SU-DHL-6 (cell line): Measurements from ENCODE around the gene NAT16.

Source experiments
- H2AFZ ChIP-seq: fragments of 200-600 bp; sonication (generic); 2 replicates; pipeline ENCODE4 v1.6.1; 2014; ENCODE audit warnings: low read depth, mild to moderate bottlenecking, moderate library complexity, mixed read lengths, antibody characterized with exemption, low read length; ENCODE audit not compliant: severe bottlenecking
- H3F3A ChIP-seq: fragments of 200-600 bp; shearing (Covaris generic); 2 replicates; pipeline ENCODE4 v1.6.0; 2016; ENCODE audit warnings: antibody characterized with exemption, mild to moderate bottlenecking; ENCODE audit not compliant: insufficient read depth
- H3K27ac ChIP-seq: fragments of 200-600 bp; sonication (generic); 2 replicates; pipeline ENCODE4 v1.5.1; 2016; ENCODE audit warnings: low read depth, mild to moderate bottlenecking, low read length, moderate library complexity, mixed read lengths
- H3K27me3 ChIP-seq: fragments of 200-600 bp; sonication (generic), shearing (Covaris generic); 2 replicates; pipeline ENCODE4 v1.6.0; 2014; ENCODE audit warnings: mild to moderate bottlenecking, low read length
- H3K36me3 ChIP-seq: fragments of 200-600 bp; sonication (generic); 2 replicates; pipeline ENCODE4 v1.6.1; 2014; ENCODE audit warnings: mild to moderate bottlenecking, low read length, mixed read lengths
- H3K4me2 ChIP-seq: fragments of 300-600, 200-600 bp; shearing (Covaris generic), sonication (generic); 2 replicates; pipeline ENCODE4 v1.6.0; 2014; ENCODE audit warnings: low read length, low read depth, mild to moderate bottlenecking; ENCODE audit not compliant: poor library complexity, severe bottlenecking
- H3K4me3 ChIP-seq: fragments of 200-600 bp; sonication (generic); 2 replicates; pipeline ENCODE4 v1.5.1; 2014; ENCODE audit warnings: antibody characterized with exemption, low read length, mild to moderate bottlenecking, mixed read lengths; ENCODE audit not compliant: insufficient read depth, poor library complexity, severe bottlenecking
- H3K79me2 ChIP-seq: fragments of 200-600 bp; sonication (generic); 2 replicates; pipeline ENCODE4 v1.6.1; 2014; ENCODE audit warnings: mild to moderate bottlenecking, low read length, moderate library complexity; ENCODE audit not compliant: insufficient read depth
- H3K9ac ChIP-seq: fragments of 200-600 bp; sonication (generic); 2 replicates; pipeline ENCODE4 v1.7.0; 2014; ENCODE audit warnings: mild to moderate bottlenecking, low read length
- H3K9me2 ChIP-seq: fragments of 200-600 bp; sonication (generic); replicated peaks from 2 replicates; pipeline ENCODE4 v1.6.1; 2014; ENCODE audit warnings: low read length; ENCODE audit not compliant: insufficient read depth
- H3K9me3 ChIP-seq: fragments of 200-600 bp; sonication (generic); 2 replicates; pipeline ENCODE4 v1.6.1; 2014; ENCODE audit warnings: low read length, mixed read lengths; ENCODE audit not compliant: insufficient read depth
- H4K20me1 ChIP-seq: fragments of 200-600 bp; sonication (generic); 2 replicates; pipeline ENCODE4 v1.6.1; 2014; ENCODE audit warnings: low read depth, mild to moderate bottlenecking, antibody characterized with exemption, low read length, moderate library complexity, mixed read lengths
- EZH2phosphoT487 ChIP-seq: fragments of 200-600 bp; sonication (generic), shearing (Covaris generic); conservative IDR thresholded peaks from 2 replicates; pipeline ENCODE4 v1.6.1; 2018; ENCODE audit warnings: mild to moderate bottlenecking, antibody characterized with exemption, low read length, moderate library complexity, mixed read lengths
- TF ChIP-seq, protein P1 (sequence below): fragments of 200-600 bp; sonication (generic); IDR thresholded peaks from one replicate; pipeline ENCODE4 v1.5.1; 2017; ENCODE audit warnings: antibody characterized with exemption, mild to moderate bottlenecking, low read length, moderate library complexity; ENCODE audit not compliant: insufficient read depth, poor library complexity, severe bottlenecking

Gene NAT16

DNA sequence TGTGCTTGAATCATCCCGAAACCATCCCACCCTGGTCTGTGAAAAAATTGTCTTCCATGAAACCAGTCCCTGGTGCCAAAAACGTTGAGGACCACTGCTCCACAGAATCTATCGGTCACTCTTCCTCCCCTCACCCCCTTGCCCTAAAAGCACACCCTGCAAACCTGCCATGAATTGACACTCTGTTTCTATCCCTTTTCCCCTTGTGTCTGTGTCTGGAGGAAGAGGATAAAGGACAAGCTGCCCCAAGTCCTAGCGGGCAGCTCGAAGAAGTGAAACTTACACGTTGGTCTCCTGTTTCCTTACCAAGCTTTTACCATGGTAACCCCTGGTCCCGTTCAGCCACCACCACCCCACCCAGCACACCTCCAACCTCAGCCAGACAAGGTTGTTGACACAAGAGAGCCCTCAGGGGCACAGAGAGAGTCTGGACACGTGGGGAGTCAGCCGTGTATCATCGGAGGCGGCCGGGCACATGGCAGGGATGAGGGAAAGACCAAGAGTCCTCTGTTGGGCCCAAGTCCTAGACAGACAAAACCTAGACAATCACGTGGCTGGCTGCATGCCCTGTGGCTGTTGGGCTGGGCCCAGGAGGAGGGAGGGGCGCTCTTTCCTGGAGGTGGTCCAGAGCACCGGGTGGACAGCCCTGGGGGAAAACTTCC, 54.0 kb downstream of the NAT16 start:
- H4K20me1 ChIP-seq: no peaks in the 10 kb centered on the region
- H3K79me2 ChIP-seq: no peaks in the 10 kb centered on the region
- no peak overlapping the region for H3K4me3 ChIP-seq
- TF ChIP-seq EZH2phosphoT487: no peak
- TF ChIP-seq, protein P1, sequence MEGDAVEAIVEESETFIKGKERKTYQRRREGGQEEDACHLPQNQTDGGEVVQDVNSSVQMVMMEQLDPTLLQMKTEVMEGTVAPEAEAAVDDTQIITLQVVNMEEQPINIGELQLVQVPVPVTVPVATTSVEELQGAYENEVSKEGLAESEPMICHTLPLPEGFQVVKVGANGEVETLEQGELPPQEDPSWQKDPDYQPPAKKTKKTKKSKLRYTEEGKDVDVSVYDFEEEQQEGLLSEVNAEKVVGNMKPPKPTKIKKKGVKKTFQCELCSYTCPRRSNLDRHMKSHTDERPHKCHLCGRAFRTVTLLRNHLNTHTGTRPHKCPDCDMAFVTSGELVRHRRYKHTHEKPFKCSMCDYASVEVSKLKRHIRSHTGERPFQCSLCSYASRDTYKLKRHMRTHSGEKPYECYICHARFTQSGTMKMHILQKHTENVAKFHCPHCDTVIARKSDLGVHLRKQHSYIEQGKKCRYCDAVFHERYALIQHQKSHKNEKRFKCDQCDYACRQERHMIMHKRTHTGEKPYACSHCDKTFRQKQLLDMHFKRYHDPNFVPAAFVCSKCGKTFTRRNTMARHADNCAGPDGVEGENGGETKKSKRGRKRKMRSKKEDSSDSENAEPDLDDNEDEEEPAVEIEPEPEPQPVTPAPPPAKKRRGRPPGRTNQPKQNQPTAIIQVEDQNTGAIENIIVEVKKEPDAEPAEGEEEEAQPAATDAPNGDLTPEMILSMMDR: no peak
- no peak overlapping the region for H3K9ac ChIP-seq
- no peak overlapping the region for H3K27ac ChIP-seq
- H3K9me2 ChIP-seq: no peaks in the 10 kb centered on the region
- H2AFZ ChIP-seq: no peak overlapping the region
- no peaks in the 10 kb centered on the region for H3K36me3 ChIP-seq
- H3K4me2 ChIP-seq: peak overlapping the region; percentile 12
- H3F3A ChIP-seq: no peaks in the 10 kb centered on the region
- H3K9me3 ChIP-seq: no peaks in the 10 kb centered on the region
- no peaks in the 10 kb centered on the region for H3K27me3 ChIP-seq

DNA sequence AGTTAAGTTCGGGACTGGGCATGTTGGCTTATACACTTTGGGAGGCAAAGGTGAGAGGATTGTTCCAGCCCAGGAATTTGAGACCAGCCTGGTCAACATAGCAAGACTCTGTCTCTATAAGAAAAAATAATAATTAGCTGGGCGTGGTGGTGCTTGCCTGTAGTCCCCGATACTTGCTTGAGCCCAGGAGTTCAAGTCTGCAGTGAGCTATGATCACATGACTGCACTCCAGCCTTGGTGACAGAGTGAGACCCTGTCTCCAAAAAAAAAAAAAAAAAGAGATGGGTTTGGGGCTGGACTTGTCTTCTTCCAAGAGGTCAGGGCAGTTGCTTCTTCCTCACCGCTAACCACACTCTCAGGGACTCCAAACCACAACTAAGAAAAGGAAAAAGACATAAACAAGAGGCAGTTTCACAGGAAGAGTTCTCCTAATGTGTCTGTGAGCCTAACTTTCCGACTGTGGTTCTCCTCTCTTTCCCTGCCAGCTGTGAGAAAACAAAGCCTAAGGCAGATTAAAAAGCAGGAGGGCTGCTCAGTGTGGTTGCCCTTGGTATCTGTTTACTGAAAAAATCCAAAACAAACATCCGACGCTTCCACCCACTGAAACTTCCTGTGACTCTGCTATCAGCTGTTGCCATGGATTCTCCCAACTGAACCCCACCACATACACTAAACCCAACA, 55.6 kb downstream of the NAT16 start:
- H3K9ac ChIP-seq: no peak overlapping the region
- TF ChIP-seq EZH2phosphoT487: no peak
- TF ChIP-seq, protein P1: no peak
- H3K36me3 ChIP-seq: no peaks in the 10 kb centered on the region
- no peaks in the 10 kb centered on the region for H4K20me1 ChIP-seq
- no peak overlapping the region for H3K4me2 ChIP-seq
- no peaks in the 10 kb centered on the region for H3K79me2 ChIP-seq
- H3K27me3 ChIP-seq: no peaks in the 10 kb centered on the region
- no peak overlapping the region for H3K4me3 ChIP-seq
- no peak overlapping the region for H3K27ac ChIP-seq
- no peaks in the 10 kb centered on the region for H3K9me3 ChIP-seq
- no peaks in the 10 kb centered on the region for H3F3A ChIP-seq
- no peak overlapping the region for H2AFZ ChIP-seq
- no peaks in the 10 kb centered on the region for H3K9me2 ChIP-seq

DNA sequence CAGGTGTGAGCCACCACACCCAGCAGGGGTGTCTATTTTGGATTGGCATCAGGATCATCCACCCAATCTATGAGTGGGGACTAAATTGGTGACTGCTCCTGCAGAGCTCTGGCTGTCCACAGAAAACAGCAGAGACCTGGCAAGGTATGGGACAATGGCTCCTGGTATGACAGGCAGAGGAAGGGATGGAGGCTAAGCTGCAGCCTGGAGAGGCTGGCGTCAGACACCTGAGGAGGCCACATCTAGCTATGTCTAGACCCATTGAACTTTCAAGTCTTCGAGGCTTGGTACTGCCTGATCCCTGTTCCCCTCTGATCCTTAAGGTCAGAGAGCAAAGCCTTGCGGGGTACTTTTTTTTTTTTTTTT, 56.4 kb downstream of the NAT16 start:
- Histone ChIP-seq H3K4me2 (no peak overlapping the region), H3K9me2 (no peaks in the 10 kb centered on the region), H3K36me3 (no peaks in the 10 kb centered on the region), H3K27ac (no peak overlapping the region), H3K79me2 (no peaks in the 10 kb centered on the region), H4K20me1 (no peaks in the 10 kb centered on the region), H3K27me3 (no peaks in the 10 kb centered on the region), H3F3A (no peaks in the 10 kb centered on the region), H2AFZ (no peak overlapping the region), H3K9ac (no peak overlapping the region), H3K4me3 (no peak overlapping the region), H3K9me3 (no peaks in the 10 kb centered on the region)
- no peak for TF ChIP-seq EZH2phosphoT487
- TF ChIP-seq, protein P1: no peak
